RWPE1 (cell line): ENCODE measurements around the gene HES7.

Source experiments
- CTCF ChIA-PET: fragments of 350-600 bp; sonication (Branson Sonifier 250); formaldehyde crosslinking; extraction: SDS; loops from one replicate; lab custom pipeline; 2021; lab: Yijun Ruan, JAX
- POLR2A ChIA-PET: fragments of 400-600 bp; formaldehyde crosslinking; extraction: SDS; loops from one replicate; lab custom pipeline; 2020; ENCODE audit warnings: antibody characterized with exemption; ENCODE audit not compliant: low non-redundant PET; lab: Yijun Ruan, JAX
- DNase-seq: peaks from one replicate; pipeline ENCODE4 v3.0.0; 2012; ENCODE audit warnings: low spot score
- H3K27ac ChIP-seq: fragments of 450-650 bp; 2 replicates; pipeline ENCODE4 v1.5.1; 2017
- TF ChIP-seq, protein P1 (sequence below): fragments of 450-650 bp; conservative IDR thresholded peaks from 2 replicates; pipeline ENCODE4 v1.5.1; 2017; ENCODE audit warnings: low read depth, mild to moderate bottlenecking

The HES7 gene

DNA sequence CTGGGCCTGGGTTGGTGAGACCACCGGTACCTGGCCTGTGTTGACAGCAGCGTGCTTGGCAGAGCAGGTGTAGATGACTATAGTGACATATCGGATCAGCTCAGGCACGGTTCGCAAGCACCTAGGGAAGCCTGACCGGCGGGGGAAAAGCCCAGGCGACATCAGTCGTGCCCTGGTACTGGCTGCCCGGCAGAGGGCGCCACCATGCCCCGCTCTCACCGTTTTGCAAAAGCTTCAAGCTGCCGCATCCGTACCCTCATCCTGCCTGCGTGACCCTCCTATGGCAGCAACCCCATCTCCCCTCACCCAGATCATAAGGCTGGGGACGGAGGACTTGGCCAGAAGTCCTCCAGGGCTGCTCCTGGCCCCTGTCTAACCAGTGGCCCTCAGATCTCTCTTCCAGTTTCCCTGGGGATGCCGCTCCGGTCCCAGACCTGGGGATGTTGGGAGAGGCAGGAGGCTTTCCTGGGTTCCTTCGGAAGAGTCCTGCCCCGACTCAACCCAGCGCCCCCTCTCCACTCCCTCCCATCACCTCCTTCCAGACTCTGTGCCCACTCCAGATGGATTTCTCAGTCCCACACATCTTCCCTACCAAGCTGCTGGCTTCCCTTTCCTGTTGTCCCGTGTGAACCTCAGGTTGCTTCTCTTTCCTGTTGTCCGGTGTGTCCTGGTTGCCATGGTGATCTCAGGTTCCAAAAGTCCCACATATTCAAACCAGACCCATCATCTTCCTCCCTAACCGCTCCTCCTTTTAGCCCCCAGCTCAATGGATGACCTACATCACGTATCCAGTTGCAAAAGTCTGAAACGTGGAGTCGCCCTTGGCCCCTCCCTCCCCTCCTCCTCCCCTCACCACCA, 50.0 kb downstream of the HES7 start:
- peak overlapping the region; percentile 30; the same call in 1 of the 2 replicates for H3K27ac ChIP-seq
- CTCF ChIA-PET = interaction anchor here (0.5 to 2.8 kb wide), 29 partner anchors 8 to 1994 kb away, joined by 3 to 48 read pairs (median 4); partner anchors contain the start of genes ALOX12B and ALOXE3
- TF ChIP-seq, protein P1, sequence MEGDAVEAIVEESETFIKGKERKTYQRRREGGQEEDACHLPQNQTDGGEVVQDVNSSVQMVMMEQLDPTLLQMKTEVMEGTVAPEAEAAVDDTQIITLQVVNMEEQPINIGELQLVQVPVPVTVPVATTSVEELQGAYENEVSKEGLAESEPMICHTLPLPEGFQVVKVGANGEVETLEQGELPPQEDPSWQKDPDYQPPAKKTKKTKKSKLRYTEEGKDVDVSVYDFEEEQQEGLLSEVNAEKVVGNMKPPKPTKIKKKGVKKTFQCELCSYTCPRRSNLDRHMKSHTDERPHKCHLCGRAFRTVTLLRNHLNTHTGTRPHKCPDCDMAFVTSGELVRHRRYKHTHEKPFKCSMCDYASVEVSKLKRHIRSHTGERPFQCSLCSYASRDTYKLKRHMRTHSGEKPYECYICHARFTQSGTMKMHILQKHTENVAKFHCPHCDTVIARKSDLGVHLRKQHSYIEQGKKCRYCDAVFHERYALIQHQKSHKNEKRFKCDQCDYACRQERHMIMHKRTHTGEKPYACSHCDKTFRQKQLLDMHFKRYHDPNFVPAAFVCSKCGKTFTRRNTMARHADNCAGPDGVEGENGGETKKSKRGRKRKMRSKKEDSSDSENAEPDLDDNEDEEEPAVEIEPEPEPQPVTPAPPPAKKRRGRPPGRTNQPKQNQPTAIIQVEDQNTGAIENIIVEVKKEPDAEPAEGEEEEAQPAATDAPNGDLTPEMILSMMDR = peak; percentile 81
- DNase-seq = peak; percentile 66
- POLR2A ChIA-PET = interaction anchor here (0.6 kb wide), 1 partner anchor 22 kb away, joined by 5 read pairs; no protein-coding TSS in a partner anchor

DNA sequence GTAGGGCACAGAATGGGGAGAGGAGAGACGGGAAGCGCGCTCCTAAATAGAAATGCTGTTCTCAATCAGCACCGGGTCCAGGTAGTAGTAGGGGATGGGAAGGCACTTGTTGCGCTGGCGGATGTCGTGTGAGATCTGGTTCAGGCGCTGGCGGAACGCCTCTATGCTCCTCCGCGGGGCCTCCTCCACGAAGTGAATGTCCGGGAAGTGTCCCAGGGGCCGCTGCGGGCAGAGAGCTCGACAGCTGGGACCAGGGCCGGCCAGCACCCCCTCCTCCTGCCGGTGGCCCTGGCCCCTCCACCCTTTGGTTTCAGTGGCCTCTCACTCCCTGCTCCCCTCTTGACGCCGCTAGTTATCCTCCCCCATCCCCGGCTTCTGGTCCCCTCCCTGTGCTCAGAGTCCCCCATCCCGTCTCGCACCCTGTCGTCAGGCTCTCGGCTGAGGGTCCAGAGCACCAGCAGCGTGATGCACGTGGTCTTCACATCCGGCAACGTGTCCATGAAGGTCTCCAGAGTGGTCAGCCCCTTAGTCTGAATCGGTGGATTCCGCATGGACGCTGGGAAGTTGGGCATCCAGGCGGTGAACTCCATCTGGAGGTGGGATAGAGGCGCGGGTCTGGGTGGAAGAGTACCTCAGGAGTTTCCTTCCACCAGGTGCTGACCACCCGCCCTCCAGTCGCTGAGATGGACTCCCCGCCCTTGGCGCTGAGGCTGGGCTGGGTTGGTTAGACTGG, 51.0 kb downstream of the HES7 start:
- TF ChIP-seq, protein P1 = no peak
- ChIA-PET POLR2A (interaction anchor here (0.6 kb wide), 1 partner anchor 21 kb away, joined by 5 read pairs; no protein-coding TSS in a partner anchor), CTCF (interaction anchor here (0.5 to 2.8 kb wide), 21 partner anchors 8 to 1995 kb away, joined by 3 to 48 read pairs (median 5); partner anchors contain the start of genes ALOX12B and ALOXE3)
- peak overlapping the region; percentile 30; the same call in 1 of the 2 replicates for H3K27ac ChIP-seq
- no peak for DNase-seq

DNA sequence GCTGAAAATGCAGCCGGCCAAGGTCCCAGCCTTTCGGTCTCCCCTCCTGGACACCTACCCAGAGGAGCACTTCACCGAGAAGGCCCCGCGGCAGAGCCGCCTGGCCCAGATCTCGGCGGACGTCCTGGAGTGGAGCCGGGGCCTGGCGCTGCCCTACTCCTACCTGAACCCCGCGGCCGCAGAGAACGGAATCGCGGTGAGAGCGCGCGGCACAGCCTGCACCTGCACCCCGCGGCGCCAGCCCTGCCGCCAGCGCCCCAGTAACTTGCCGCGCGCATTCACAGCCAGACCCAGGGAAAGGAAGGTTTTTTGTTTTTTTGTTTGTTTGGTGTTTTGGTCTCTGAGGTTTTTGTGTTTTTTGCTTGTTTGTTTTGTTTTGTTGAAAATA, 51.6 kb downstream of the HES7 start:
- POLR2A ChIA-PET = no interaction called here
- CTCF ChIA-PET = interaction anchor here (1.2 kb wide), 1 partner anchor 22 kb away, joined by 3 read pairs; no protein-coding TSS in a partner anchor

DNA sequence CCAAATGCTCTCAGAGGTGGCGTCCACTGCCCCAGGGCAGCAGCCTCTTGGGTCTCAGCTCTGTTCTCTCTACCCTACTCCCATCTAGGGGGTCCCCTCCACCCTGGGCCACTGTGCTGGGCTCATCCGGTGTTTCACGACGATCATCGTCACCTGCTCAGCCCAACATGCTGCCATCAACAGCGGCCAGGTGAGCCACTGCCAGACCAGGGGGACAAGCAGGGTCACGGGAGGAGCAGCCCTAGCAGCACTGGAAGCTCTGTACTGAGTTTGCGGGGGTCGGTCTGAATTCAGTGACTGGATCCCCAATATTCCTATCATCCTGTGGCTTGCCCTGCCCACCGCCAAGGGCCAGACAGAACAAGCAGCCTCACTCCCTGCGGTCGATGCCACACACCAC, 52.4 kb downstream of the HES7 start:
- ChIA-PET CTCF (interaction anchor here (1.0 to 1.6 kb wide), 5 partner anchors 9 to 47 kb away, joined by 3 to 10 read pairs (median 4); partner anchors contain the start of gene ALOXE3), POLR2A (no interaction called here)
- DNase-seq = no peak
- no peak overlapping the region for H3K27ac ChIP-seq
- TF ChIP-seq, protein P1 = no peak

More for the DNA sequence above, 51.6 kb downstream of the HES7 start:
- TF ChIP-seq, protein P1 = no peak
- H3K27ac ChIP-seq = no peak overlapping the region
- no peak for DNase-seq
